ENCODE results near the gene TIMM17B. TPM values are rescaled to one million over a fixed set of nuclear protein-coding genes. Genes with fewer than 3 reads are reported as not detected.
A peak's percentile ranks its signal among the peaks of the same experiment; 100 is the strongest.

TIMM17B gene
- total and polyA plus RNA-seq, 2 donors (not counting 1 experiment from before 2014, with no cell fraction given): 50.0 to 63.9 TPM

GRCh38 chrX:48934581-48935300 lies 37.2 kb upstream of the TIMM17B start:
- peak overlapping the region; percentile 65 for H3K4me3 Mint-ChIP-seq
- Histone ChIP-seq H4K20me1 (ENCODE audit: control insufficient read depth, insufficient read depth, low read length, poor library complexity, severe bottlenecking) (no peaks in the 10 kb centered on the region), H3K4me3 (ENCODE audit: control extremely low read depth in 1 of 5, extremely low read depth in 1 of 5, insufficient read depth in 1 of 5, low read depth in 2 of 5, low read length in 4 of 5) (no peak overlapping the region), H3K9ac (ENCODE audit: low read length) (no peak overlapping the region), H3K27me3 (replicated peaks in 1 of 4; ENCODE audit: control extremely low read depth in 1 of 4, control insufficient read depth in 3 of 4, insufficient read depth in 4 of 4, low read length in 3 of 4) (no peaks in the 10 kb centered on the region), H3K36me3 (replicated peaks in 1 of 2; ENCODE audit: control extremely low read depth in 1 of 2, control insufficient read depth in 1 of 2, extremely low read depth in 1 of 2, insufficient read depth in 2 of 2, low read length in 1 of 2) (peaks cover 0 to 24% of the 10 kb centered on the region in 2 experiments), H3K9me3 (ENCODE audit: control extremely low read depth in 1 of 3, control insufficient read depth in 2 of 3, insufficient read depth in 1 of 3, low read length in 2 of 3) (no peaks in the 10 kb centered on the region), H3K27ac (ENCODE audit: low read length in 2 of 2) (peak overlapping the region; percentile 51 to 77), H3K79me2 (ENCODE audit: control insufficient read depth, insufficient read depth, low read length) (peaks cover 20% of the 10 kb centered on the region), H3K4me1 (ENCODE audit: control insufficient read depth in 2 of 2, insufficient read depth in 2 of 2, low read length in 2 of 2) (peaks cover 68 to 71% of the 10 kb centered on the region in 2 donors), H2AFZ (ENCODE audit: insufficient read depth, low read depth, low read length, poor library complexity, severe bottlenecking) (no peak overlapping the region), H3K4me2 (replicated peaks; ENCODE audit: low read depth, low read length, poor library complexity, severe bottlenecking) (peak overlapping the region; percentile 54)
- no peak for TF ChIP-seq EZH2 (IDR thresholded peaks at IDR 0.05; ENCODE audit: borderline replicate concordance, insufficient read depth, low read depth, low read length, poor library complexity, severe bottlenecking)
- no peak for TF ChIP-seq CTCF (IDR thresholded peaks at IDR 0.05)
- DNase-seq (no peak), ATAC-seq (ENCODE audit: low read depth) (no peak)
- ChIA-PET POLR2A (no interaction called here), CTCF (no interaction called here)
- peak overlapping the region; percentile 99 for H3K27ac Mint-ChIP-seq
- intact Hi-C loops (cut with micrococcal nuclease): loop anchor here (5.0 to 10.0 kb wide), 3 partner anchors 132 to 337 kb away; partner anchors contain the start of genes HDAC6 and WDR13
- no peaks in the 10 kb centered on the region for H3K9me3 Mint-ChIP-seq (ENCODE audit: insufficient read depth)
- peaks cover 66% of the 10 kb centered on the region for H3K4me1 Mint-ChIP-seq
- WGBS (ENCODE audit: insufficient coverage): no CpG with 5 or more reads among the region's 7 CpGs
- no peaks in the 10 kb centered on the region for H3K27me3 Mint-ChIP-seq

- Histone ChIP-seq H3K27me3 (replicated peaks in 1 of 4; ENCODE audit: control extremely low read depth in 1 of 4, control insufficient read depth in 3 of 4, insufficient read depth in 4 of 4, low read length in 3 of 4) (no peaks in the 10 kb centered on the region), H3K27ac (ENCODE audit: low read length in 2 of 2) (peak overlapping the region; percentile 24 to 77), H3K4me3 (ENCODE audit: control extremely low read depth in 1 of 5, extremely low read depth in 1 of 5, insufficient read depth in 1 of 5, low read depth in 2 of 5, low read length in 4 of 5) (no peak overlapping the region), H3K36me3 (replicated peaks in 1 of 2; ENCODE audit: control extremely low read depth in 1 of 2, control insufficient read depth in 1 of 2, extremely low read depth in 1 of 2, insufficient read depth in 2 of 2, low read length in 1 of 2) (peaks cover 0 to 24% of the 10 kb centered on the region in 2 experiments), H3K4me2 (replicated peaks; ENCODE audit: low read depth, low read length, poor library complexity, severe bottlenecking) (peak overlapping the region; percentile 54), H3K4me1 (ENCODE audit: control insufficient read depth in 2 of 2, insufficient read depth in 2 of 2, low read length in 2 of 2) (peaks cover 58 to 64% of the 10 kb centered on the region in 2 donors), H2AFZ (ENCODE audit: insufficient read depth, low read depth, low read length, poor library complexity, severe bottlenecking) (no peak overlapping the region), H3K9me3 (ENCODE audit: control extremely low read depth in 1 of 3, control insufficient read depth in 2 of 3, insufficient read depth in 1 of 3, low read length in 2 of 3) (no peaks in the 10 kb centered on the region), H3K79me2 (ENCODE audit: control insufficient read depth, insufficient read depth, low read length) (peaks cover 20% of the 10 kb centered on the region), H4K20me1 (ENCODE audit: control insufficient read depth, insufficient read depth, low read length, poor library complexity, severe bottlenecking) (no peaks in the 10 kb centered on the region), H3K9ac (ENCODE audit: low read length) (no peak overlapping the region)
- POLR2A ChIA-PET: interaction anchor here (0.7 kb wide), 1 partner anchor 9 kb away, joined by 3 read pairs; no protein-coding TSS in a partner anchor
- TF ChIP-seq CTCF (IDR thresholded peaks at IDR 0.05) (no peak), EZH2 (IDR thresholded peaks at IDR 0.05; ENCODE audit: borderline replicate concordance, insufficient read depth, low read depth, low read length, poor library complexity, severe bottlenecking) (no peak)
- WGBS (ENCODE audit: insufficient coverage): no CpG with 5 or more reads among the region's 2 CpGs
- Mint-ChIP-seq H3K27ac (peak overlapping the region; percentile 92), H3K4me1 (peaks cover 56% of the 10 kb centered on the region), H3K4me3 (peak overlapping the region; percentile 75), H3K27me3 (no peaks in the 10 kb centered on the region), H3K9me3 (ENCODE audit: insufficient read depth) (no peaks in the 10 kb centered on the region)
- ATAC-seq (ENCODE audit: low read depth) (no peak), DNase-seq (peak; percentile 42)
- CTCF ChIA-PET: no interaction called here
- intact Hi-C loops (cut with micrococcal nuclease): loop anchor here (10.0 kb wide), 1 partner anchor 259 kb away; no protein-coding TSS in a partner anchor
These were observed 36.2 kb upstream of the TIMM17B start for GRCh38 chrX:48933757-48934156.

All from B cell (primary cell).